ENCODE measurements around the gene AHCY.
"Not testable (repeated sequence)": the region's sequence is repeated elsewhere in the genome, so short reads cannot be mapped to it uniquely, and the experiment has no call there.

The AHCY gene

DNA sequence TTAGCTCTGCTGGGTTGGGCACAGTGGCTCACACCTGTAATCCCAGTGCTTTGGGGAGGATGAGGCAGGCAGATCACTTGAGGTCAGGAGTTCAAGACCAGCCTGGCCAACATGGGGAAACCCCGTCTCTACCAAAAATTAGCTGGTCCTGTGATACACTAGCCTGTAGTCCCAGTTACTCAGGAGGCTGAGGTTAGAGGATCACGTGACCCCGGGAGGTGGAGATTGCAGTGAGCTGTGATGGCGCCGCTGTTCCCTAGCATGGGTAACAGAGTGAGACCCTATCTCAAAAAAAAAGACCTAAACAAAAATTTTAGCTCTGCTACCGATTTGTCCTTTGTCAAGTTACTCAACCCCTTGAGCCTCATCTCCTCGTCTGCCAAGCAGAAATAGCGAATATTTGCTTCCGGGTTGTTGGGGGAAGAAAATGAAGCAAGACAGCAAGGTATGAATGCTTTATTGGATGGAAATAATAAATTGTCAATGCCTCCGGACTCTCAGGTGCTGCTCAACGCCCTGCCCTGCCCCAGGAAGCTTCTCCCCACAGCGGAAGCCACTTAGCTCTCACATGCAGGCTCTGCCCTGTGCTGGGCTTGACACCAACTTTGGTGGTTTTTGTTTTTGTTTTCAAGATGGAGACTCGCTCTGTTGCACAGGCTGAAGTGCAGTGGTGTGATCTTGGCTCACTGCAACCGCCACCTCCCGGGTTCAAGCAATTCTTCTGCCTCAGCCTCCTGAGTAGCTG, 35.0 kb upstream of the AHCY start:
- TF ChIP-seq, protein P1, sequence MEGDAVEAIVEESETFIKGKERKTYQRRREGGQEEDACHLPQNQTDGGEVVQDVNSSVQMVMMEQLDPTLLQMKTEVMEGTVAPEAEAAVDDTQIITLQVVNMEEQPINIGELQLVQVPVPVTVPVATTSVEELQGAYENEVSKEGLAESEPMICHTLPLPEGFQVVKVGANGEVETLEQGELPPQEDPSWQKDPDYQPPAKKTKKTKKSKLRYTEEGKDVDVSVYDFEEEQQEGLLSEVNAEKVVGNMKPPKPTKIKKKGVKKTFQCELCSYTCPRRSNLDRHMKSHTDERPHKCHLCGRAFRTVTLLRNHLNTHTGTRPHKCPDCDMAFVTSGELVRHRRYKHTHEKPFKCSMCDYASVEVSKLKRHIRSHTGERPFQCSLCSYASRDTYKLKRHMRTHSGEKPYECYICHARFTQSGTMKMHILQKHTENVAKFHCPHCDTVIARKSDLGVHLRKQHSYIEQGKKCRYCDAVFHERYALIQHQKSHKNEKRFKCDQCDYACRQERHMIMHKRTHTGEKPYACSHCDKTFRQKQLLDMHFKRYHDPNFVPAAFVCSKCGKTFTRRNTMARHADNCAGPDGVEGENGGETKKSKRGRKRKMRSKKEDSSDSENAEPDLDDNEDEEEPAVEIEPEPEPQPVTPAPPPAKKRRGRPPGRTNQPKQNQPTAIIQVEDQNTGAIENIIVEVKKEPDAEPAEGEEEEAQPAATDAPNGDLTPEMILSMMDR (IDR thresholded peaks at IDR 0.05; ENCODE audit: insufficient read depth, missing control alignments) = no peak
- no peak for FAIRE-seq
- no peak for DNase-seq (ENCODE audit: insufficient read length, low spot score)

DNA sequence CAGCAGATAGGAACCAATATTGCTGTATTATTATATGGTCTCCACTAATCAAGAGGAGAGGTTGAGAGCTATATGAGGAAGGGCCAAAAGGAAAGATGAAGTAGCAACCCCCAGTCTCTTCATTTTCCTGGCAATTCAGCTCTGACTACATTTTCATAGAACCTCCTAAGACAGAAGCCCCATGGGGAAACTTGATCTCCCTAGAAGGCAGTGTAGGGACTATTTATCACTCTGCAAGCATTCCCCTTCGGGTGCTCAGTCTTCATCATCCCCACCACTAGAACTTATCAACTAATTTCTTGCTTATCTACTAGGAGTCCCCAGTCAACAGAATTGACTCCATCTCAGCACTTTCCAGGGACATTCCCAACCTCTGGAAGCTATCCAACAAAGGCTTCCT, 34.4 kb upstream of the AHCY start:
- TF ChIP-seq, protein P1 (IDR thresholded peaks at IDR 0.05; ENCODE audit: insufficient read depth, missing control alignments) = no peak
- FAIRE-seq (no peak), DNase-seq (ENCODE audit: insufficient read length, low spot score) (no peak)

DNA sequence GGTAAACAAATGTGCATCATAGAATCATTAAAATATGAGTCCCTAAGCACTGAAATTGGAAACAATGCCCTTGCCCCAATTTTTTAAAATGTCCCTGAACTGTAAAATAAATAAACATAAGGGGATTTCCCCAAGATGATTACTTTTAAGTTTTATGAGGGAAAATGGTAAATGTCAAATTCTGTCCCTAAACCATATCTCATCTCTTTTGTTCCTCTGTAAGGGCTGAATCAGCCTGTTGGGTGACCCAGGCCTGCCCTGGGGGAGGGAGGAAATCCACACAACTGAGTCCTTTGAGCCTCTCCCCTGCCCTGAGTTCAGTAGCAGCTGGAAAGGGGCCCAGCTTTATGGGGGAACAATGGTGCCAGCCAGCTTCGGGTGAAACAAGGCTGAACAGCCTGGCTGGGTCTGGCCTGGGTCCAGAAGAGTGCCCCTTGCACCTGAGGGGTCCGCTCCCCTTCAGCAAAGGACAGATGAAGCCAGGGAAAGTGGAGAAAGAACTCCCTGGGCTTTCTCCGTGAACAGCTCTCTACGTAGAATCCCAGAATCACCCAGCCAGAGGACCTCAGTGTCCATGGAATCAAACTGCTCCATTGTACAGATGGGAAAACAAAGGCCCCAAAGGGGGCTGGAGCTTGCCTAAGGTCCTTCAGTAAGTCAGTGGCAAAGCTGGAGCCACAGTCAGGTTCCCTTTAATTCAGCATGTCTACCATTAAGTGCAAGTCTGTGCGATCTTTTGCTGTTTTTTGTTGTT, 31.7 kb upstream of the AHCY start:
- DNase-seq (ENCODE audit: insufficient read length, low spot score) (no peak), FAIRE-seq (no peak)
- TF ChIP-seq, protein P1 (IDR thresholded peaks at IDR 0.05; ENCODE audit: insufficient read depth, missing control alignments) = no peak

DNA sequence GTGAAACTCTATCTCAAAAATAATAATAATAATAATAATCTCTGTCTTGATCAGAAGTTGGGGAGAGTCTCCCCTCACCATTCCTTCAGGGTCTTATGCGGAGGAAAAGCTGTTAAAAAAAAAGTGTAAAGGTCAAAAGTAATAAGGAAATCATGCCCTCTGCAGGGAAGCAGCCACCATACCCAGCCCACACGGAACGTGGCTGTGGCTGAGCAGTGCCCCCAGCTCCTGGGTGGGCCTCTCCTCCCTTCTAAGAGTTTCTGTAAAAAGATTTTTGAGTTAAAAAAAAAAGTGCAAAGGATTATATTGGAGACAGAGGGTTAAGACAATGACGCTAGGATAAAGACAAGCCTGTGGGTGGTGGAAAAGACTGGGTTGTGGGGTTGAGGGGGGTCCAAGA, 30.6 kb upstream of the AHCY start:
- TF ChIP-seq, protein P1 (IDR thresholded peaks at IDR 0.05; ENCODE audit: insufficient read depth, missing control alignments) = no peak
- DNase-seq (ENCODE audit: insufficient read length, low spot score) (no peak), FAIRE-seq (no peak)

DNA sequence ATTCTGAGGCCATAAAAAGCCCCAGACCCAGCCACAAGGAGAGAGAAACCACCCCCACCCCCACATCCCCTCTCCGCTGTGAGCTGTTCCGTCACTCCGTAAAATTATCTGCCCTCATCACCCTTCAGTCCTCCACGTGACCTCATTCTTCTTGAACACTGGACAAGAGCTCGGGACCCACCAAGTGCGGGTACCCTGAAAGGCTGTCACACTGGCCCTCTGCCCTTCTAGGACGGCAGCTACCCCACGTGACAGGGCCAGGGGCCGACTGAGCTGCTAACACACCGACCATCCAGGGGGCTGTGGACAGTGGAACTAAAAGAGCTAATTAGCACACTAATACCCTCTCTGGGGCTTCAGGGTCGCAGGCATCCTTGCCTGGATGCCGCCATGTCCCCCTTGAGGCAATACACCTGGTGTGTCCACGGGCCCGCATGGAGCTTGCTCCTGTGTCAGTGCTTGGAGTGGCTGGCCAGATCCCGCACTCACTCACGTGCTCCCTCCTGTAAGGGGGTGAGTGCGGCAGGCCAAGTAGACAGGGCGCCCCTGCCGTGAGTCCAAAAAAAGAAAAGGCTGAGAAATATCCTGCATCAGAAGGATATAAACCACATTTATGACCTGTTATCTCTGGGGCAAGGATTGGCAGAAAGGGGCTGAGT, 29.2 kb upstream of the AHCY start:
- no peak for FAIRE-seq
- DNase-seq (ENCODE audit: insufficient read length, low spot score) = no peak
- TF ChIP-seq, protein P1 (IDR thresholded peaks at IDR 0.05; ENCODE audit: insufficient read depth, missing control alignments) = no peak

DNA sequence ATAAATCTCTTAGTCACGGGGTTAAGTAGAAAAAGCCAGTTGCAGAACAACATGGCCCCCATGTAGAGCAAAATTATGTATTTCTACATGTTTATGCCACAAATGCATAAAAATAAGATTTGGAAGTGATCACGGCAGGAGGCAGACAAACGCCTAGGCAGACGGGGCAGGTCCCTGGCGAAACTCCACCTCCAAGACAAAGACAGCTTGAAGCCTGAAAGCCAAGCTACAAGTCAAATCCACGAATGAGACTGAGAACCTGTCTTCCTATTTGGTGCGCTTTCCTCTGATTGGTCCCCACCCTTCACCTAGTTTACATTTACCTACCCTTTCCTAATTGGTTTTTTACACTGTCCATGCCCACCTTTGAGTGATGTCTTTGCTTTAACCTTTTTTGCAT, 28.7 kb upstream of the AHCY start:
- DNase-seq (ENCODE audit: insufficient read length, low spot score) (no peak), FAIRE-seq (no peak)
- TF ChIP-seq, protein P1 (IDR thresholded peaks at IDR 0.05; ENCODE audit: insufficient read depth, missing control alignments) = no peak

DNA sequence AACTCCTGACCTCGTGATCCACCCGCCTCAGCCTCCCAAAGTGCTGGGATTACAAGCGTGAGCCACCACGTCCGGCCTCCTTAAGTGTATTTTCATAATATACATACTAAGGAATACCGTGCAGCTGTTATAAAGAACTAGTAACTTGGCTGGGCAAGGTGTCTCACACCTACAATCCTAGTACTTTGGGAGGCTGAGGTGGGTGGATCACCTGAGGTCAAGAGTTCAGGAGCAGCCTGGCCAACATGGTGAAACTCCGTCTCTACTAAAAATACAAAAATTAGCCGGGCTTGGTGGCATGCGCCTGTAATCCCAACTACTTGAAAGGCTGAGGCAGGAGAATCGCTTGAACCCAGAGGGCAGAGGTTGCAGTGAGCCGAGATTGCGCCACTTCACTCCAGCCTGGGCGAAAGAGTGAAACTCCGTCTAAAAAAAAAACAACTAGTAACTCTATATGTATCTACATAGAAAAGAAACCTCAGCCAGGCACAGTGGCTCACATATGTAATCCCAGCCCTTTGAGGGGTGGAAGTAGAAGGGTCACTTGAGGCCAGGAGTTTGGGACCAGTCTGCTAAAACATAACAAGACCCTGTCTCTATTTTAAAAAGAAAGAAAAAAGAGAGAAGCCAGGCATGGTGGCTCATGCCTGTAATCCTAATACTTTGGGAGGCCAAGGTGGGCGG, 27.8 kb upstream of the AHCY start:
- not testable (repeated sequence) for FAIRE-seq; DNase-seq (ENCODE audit: insufficient read length, low spot score)

Measured in D721Med (cell line).